ENCODE measurements around the gene METTL8.

DNA sequence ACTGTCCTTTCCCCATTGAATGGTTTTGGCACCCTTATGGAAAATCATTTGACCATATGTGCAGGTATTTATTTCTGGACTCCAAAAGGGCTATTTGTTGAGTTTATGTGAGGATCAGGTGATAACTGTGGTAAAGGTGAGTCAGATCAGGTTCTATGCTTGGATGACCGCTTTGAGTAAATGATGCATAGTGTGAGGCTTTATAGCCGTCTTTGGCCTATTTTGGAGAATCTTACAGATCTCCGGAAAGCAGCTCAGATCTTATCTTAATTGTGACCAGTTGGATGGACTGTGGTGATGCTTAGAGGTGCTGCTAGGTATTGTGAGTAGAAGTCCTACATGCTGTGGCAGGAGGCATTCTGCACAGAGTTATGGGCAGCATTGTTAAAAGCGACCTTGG lies 126.2 kb downstream of the METTL8 start:
- TF ChIP-seq, protein P1, sequence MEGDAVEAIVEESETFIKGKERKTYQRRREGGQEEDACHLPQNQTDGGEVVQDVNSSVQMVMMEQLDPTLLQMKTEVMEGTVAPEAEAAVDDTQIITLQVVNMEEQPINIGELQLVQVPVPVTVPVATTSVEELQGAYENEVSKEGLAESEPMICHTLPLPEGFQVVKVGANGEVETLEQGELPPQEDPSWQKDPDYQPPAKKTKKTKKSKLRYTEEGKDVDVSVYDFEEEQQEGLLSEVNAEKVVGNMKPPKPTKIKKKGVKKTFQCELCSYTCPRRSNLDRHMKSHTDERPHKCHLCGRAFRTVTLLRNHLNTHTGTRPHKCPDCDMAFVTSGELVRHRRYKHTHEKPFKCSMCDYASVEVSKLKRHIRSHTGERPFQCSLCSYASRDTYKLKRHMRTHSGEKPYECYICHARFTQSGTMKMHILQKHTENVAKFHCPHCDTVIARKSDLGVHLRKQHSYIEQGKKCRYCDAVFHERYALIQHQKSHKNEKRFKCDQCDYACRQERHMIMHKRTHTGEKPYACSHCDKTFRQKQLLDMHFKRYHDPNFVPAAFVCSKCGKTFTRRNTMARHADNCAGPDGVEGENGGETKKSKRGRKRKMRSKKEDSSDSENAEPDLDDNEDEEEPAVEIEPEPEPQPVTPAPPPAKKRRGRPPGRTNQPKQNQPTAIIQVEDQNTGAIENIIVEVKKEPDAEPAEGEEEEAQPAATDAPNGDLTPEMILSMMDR (IDR thresholded peaks at IDR 0.05), result no peak
- TF ChIP-seq POLR2A (IDR thresholded peaks at IDR 0.05; ENCODE audit: low read depth), result no peak

Data from esophagus muscularis mucosa (tissue), 3 donors.